OCI-LY3 (cell line): ENCODE data around the gene SPRY4.

Experiments used
- EZH2phosphoT487 ChIP-seq: fragments of 200-600 bp; shearing (Covaris generic); IDR thresholded peaks from 2 replicates; pipeline ENCODE4 v1.6.1; 2018; ENCODE audit warnings: antibody characterized with exemption, mixed run types, low read depth
- TF ChIP-seq, protein P1 (sequence below): fragments of 200-600, 300-600 bp; sonication (generic); IDR thresholded peaks from 2 replicates; pipeline ENCODE4 v1.5.1; 2014; ENCODE audit warnings: antibody characterized with exemption, low read length, low read depth

DNA sequence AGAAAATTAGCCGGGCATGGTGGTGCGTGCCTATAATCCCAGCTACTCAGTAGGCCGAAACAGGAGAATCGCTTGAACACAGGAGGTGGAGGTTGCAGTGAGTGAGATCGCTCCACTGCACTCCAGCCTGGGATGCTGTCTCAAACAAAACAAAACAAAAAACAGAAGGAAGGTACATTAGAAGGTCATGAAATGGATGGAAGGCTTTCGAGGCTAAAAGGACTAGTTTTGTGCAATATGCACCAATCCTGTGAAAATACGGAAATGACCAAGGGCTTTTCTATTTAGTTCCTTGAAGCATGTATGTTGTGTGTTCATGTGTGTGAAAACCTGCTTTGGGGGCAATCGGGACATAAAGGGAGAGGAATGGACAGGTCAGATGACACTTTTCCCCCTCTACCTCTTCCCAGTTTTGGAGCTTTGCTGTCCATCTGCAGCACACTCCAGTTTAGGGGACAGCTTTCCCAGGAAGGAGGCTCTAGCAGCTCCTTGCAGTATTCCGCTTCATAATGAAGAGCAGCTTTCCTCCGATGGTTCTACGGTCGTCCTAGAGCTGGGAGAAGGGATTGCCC, 15.0 kb downstream of the SPRY4 start:
- TF ChIP-seq EZH2phosphoT487: no peak
- TF ChIP-seq, protein P1, sequence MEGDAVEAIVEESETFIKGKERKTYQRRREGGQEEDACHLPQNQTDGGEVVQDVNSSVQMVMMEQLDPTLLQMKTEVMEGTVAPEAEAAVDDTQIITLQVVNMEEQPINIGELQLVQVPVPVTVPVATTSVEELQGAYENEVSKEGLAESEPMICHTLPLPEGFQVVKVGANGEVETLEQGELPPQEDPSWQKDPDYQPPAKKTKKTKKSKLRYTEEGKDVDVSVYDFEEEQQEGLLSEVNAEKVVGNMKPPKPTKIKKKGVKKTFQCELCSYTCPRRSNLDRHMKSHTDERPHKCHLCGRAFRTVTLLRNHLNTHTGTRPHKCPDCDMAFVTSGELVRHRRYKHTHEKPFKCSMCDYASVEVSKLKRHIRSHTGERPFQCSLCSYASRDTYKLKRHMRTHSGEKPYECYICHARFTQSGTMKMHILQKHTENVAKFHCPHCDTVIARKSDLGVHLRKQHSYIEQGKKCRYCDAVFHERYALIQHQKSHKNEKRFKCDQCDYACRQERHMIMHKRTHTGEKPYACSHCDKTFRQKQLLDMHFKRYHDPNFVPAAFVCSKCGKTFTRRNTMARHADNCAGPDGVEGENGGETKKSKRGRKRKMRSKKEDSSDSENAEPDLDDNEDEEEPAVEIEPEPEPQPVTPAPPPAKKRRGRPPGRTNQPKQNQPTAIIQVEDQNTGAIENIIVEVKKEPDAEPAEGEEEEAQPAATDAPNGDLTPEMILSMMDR: no peak
